PC-9 (cell line): Measurements from ENCODE around the gene SLN.
"Not testable (repeated sequence)": the region's sequence is repeated elsewhere in the genome, so short reads cannot be mapped to it uniquely, and the experiment has no call there.

Source experiments
- EZH2 ChIP-seq: fragments of 200-600 bp; sonication (generic); IDR thresholded peaks from 2 replicates; pipeline ENCODE4 v1.8.0; 2017; ENCODE audit warnings: antibody characterized with exemption, low read depth
- TF ChIP-seq, protein P1 (sequence below): fragments of 200-600 bp; sonication (generic); conservative IDR thresholded peaks from 2 replicates; pipeline ENCODE4 v1.6.1; 2017; ENCODE audit warnings: mixed run types, antibody characterized with exemption, mild to moderate bottlenecking, moderate library complexity

DNA sequence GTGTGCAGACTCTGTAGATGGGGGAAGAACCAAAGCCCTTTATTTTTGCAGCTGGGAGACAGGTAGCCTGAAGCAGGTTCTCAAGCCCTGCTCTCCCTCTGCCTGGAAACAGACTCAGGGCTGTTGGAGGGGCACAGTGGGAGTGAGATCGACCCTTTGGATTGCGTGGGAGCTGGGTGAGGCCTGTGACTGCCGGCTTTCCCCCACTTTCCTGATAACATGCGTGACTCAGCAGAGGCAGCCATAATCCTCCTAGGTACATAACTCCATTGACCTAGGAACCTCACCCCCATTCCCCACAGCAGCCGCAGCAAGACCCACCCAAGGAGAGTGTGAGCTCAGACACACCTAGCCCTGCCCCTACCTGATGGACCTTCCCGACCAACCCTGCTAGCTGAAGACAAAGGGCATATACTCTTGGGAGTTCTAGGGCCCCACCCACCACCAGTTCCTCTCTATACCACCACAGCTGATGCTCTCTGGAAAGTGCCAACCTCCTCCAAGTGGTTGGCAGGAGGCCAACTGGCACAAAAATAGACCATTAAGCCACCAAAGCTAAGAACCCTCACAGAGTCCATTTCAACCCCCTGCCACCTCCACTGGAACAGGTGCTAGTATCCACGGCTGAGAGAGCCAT is 47.0 kb upstream of the SLN start:
- TF ChIP-seq, protein P1, sequence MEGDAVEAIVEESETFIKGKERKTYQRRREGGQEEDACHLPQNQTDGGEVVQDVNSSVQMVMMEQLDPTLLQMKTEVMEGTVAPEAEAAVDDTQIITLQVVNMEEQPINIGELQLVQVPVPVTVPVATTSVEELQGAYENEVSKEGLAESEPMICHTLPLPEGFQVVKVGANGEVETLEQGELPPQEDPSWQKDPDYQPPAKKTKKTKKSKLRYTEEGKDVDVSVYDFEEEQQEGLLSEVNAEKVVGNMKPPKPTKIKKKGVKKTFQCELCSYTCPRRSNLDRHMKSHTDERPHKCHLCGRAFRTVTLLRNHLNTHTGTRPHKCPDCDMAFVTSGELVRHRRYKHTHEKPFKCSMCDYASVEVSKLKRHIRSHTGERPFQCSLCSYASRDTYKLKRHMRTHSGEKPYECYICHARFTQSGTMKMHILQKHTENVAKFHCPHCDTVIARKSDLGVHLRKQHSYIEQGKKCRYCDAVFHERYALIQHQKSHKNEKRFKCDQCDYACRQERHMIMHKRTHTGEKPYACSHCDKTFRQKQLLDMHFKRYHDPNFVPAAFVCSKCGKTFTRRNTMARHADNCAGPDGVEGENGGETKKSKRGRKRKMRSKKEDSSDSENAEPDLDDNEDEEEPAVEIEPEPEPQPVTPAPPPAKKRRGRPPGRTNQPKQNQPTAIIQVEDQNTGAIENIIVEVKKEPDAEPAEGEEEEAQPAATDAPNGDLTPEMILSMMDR: not testable (repeated sequence)
- TF ChIP-seq EZH2: not testable (repeated sequence)
